ENCODE measurements around the gene FUCA2. TPM values are rescaled to one million over a fixed set of nuclear protein-coding genes. Genes with fewer than 3 reads are reported as not detected.

The FUCA2 gene
- total and polyA plus RNA-seq, 2 experiments from 2014 or later: 31.8 to 33.4 TPM

- TF ChIP-seq ZNF462 (CRISPR knock-in tag; IDR thresholded peaks at IDR 0.05) (no peak), CREB1 (CRISPR knock-in tag; IDR thresholded peaks at IDR 0.05; ENCODE audit: low read depth) (no peak), POLR2AphosphoS5 (IDR thresholded peaks at IDR 0.05; ENCODE audit: low read depth) (no peak), EZH2phosphoT487 (IDR thresholded peaks at IDR 0.05; ENCODE audit: unreplicated experiment) (no peak), CTCF (conservative IDR thresholded peaks at IDR 0.05; ENCODE audit: low read depth in 2 of 2) (no peak), ZNF114 (CRISPR knock-in tag; IDR thresholded peaks at IDR 0.05) (no peak), STAT1 (IDR thresholded peaks at IDR 0.05; ENCODE audit: unreplicated experiment) (no peak), ZNF331 (CRISPR knock-in tag; IDR thresholded peaks at IDR 0.05; ENCODE audit: low read depth) (no peak)
Observed at GRCh38 chr6:143531720-143532499, 20.4 kb upstream of the FUCA2 start (continued).

Measured in GM23338 (cell line).